ENCODE data around the gene NEK11.

GRCh38 chr3:131282379-131282778, 255.7 kb downstream of the NEK11 start:
- no peak for TF ChIP-seq EZH2 (IDR thresholded peaks at IDR 0.05; ENCODE audit: low read length)
- TF ChIP-seq CTCF (optimal IDR thresholded peaks at IDR 0.05 in 1 of 3, IDR thresholded peaks at IDR 0.05 in 1 of 3, conservative IDR thresholded peaks at IDR 0.05 in 1 of 3; ENCODE audit: extremely low read depth in 1 of 3, insufficient read depth in 2 of 3, low read length in 3 of 3), result no peak

Data from keratinocyte (primary cell).